CD14-positive monocyte (primary cell): ENCODE data around the gene DGUOK. TPM values are rescaled to one million over a fixed set of nuclear protein-coding genes. Genes with fewer than 3 reads are reported as not detected.
A peak's percentile ranks its signal among the peaks of the same experiment; 100 is the strongest.

Source experiments
- DNase-seq, 3 donors: peaks; one replicate each; pipeline ENCODE4 v3.0.0-alpha.2; 2011 to 2022
- H2AFZ ChIP-seq: 2 replicates; pipeline ENCODE4 v1.6.0; 2012; ENCODE audit warnings: mild to moderate bottlenecking, low read depth, low read length, inconsistent platforms; ENCODE audit not compliant: insufficient read depth, poor library complexity, severe bottlenecking
- H3K27ac ChIP-seq, 2 donors: 1 replicate in 1 of 2; 2 replicates in 1 of 2; pipeline ENCODE4 v1.5.1; 2012 to 2013; ENCODE audit warnings: low read length in 2 of 2, control low read depth in 1 of 2, inconsistent platforms in 1 of 2, low read depth in 1 of 2, mild to moderate bottlenecking in 1 of 2
- H3K27me3 ChIP-seq, 2 donors: one replicate each; pipeline versions ENCODE4 v1.6.0 to v1.6.1; 2011 to 2013; ENCODE audit warnings: low read length in 2 of 2; ENCODE audit not compliant: control insufficient read depth in 2 of 2, insufficient read depth in 2 of 2
- H3K36me3 ChIP-seq, 2 donors: replicated peaks in 1 of 2; 1 replicate in 1 of 2; 2 replicates in 1 of 2; pipeline versions ENCODE4 v1.5.1 to v1.6.1; 2012 to 2013; ENCODE audit warnings: low read length in 2 of 2, control low read depth in 1 of 2, inconsistent platforms in 1 of 2, mild to moderate bottlenecking in 1 of 2; ENCODE audit not compliant: insufficient read depth in 2 of 2, control insufficient read depth in 1 of 2
- H3K4me1 ChIP-seq, 2 donors: 1 replicate in 1 of 2; 2 replicates in 1 of 2; pipeline versions ENCODE4 v1.5.1 to v1.6.1; 2012 to 2013; ENCODE audit warnings: low read length in 2 of 2, control low read depth in 1 of 2, inconsistent platforms in 1 of 2, mild to moderate bottlenecking in 1 of 2, moderate library complexity in 1 of 2; ENCODE audit not compliant: insufficient read depth in 2 of 2, control insufficient read depth in 1 of 2
- H3K4me2 ChIP-seq: replicated peaks from 2 replicates; pipeline ENCODE3; 2012; ENCODE audit warnings: low read length, moderate library complexity, mild to moderate bottlenecking; ENCODE audit not compliant: poor library complexity, severe bottlenecking; ENCODE audit errors: extremely low read depth
- H3K4me3 ChIP-seq, 3 experiments: fragments of 200-600 bp in 1 of 3; sonication (generic) in 1 of 3; replicated peaks in 1 of 3; 1 replicate in 2 of 3; 2 replicates in 1 of 3; pipeline ENCODE4 v1.5.1; 2011 to 2013; ENCODE audit warnings: low read length in 3 of 3, mild to moderate bottlenecking in 3 of 3, control low read depth in 2 of 3, low read depth in 2 of 3, inconsistent platforms in 1 of 3, moderate library complexity in 1 of 3
- H3K79me2 ChIP-seq: 2 replicates; pipeline ENCODE4 v1.6.0; 2012; ENCODE audit warnings: mild to moderate bottlenecking, control low read depth, inconsistent platforms, low read length, moderate library complexity; ENCODE audit not compliant: insufficient read depth
- H3K9ac ChIP-seq: 2 replicates; pipeline ENCODE4 v1.6.0; 2017; ENCODE audit warnings: low read length, mild to moderate bottlenecking; ENCODE audit not compliant: insufficient read depth, poor library complexity, severe bottlenecking
- H3K9me3 ChIP-seq, 2 donors: replicated peaks in 1 of 2; 1 replicate in 1 of 2; 2 replicates in 1 of 2; pipeline versions ENCODE4 v1.5.1 to v1.6.1; 2012 to 2013; ENCODE audit warnings: low read length in 2 of 2, control low read depth in 1 of 2; ENCODE audit not compliant: control insufficient read depth in 1 of 2, insufficient read depth in 1 of 2
- H4K20me1 ChIP-seq: 2 replicates; pipeline ENCODE4 v1.6.0; 2012; ENCODE audit warnings: mild to moderate bottlenecking, low read length, control low read depth, moderate library complexity; ENCODE audit not compliant: insufficient read depth
- H3K27ac Mint-ChIP-seq, 7 donors: one replicate each; pipeline ENCODE4 v1.8.0; 2020; ENCODE audit warnings: mild to moderate bottlenecking in 7 of 7, mixed read lengths in 7 of 7, moderate library complexity in 6 of 7, inconsistent platforms in 2 of 7
- H3K27me3 Mint-ChIP-seq, 3 donors: one replicate each; pipeline ENCODE4 v1.8.0; 2021 to 2022; ENCODE audit warnings: low read depth in 3 of 3, mild to moderate bottlenecking in 3 of 3, mixed read lengths in 3 of 3, moderate library complexity in 3 of 3, inconsistent platforms in 1 of 3
- H3K36me3 Mint-ChIP-seq, 2 donors: one replicate each; pipeline ENCODE4 v1.8.0; 2020; ENCODE audit warnings: mixed read lengths in 2 of 2, inconsistent platforms in 1 of 2, mild to moderate bottlenecking in 1 of 2
- H3K4me1 Mint-ChIP-seq: one replicate; pipeline ENCODE4 v1.8.0; 2020; ENCODE audit warnings: mild to moderate bottlenecking, mixed read lengths
- H3K4me3 Mint-ChIP-seq, 2 donors: one replicate each; pipeline ENCODE4 v1.8.0; 2020; ENCODE audit warnings: mild to moderate bottlenecking in 2 of 2, mixed read lengths in 2 of 2, moderate library complexity in 1 of 2
- H3K9me3 Mint-ChIP-seq, 7 donors: one replicate each; pipeline ENCODE4 v1.8.0; 2020 to 2022; ENCODE audit warnings: mixed read lengths in 7 of 7, mild to moderate bottlenecking in 6 of 7, moderate library complexity in 6 of 7, inconsistent platforms in 2 of 7
- WGBS: methylation state at CpG from one replicate; pipeline ENCODE4 v1.1.5; 2013; ENCODE audit warnings: missing lambda C conversion rate; ENCODE audit not compliant: insufficient coverage; 5-methylcytosine and 5-hydroxymethylcytosine counted together
- intact Hi-C, 2 donors: fragments of 100-400 bp; cut with micrococcal nuclease; formaldehyde crosslinking; loops; one replicate each; pipeline versions ENCODE4 v1.15.0 to v1.15.1; 2023
- polyA plus RNA-seq, 3 donors: library from polyadenylated mRNA; depleted of rRNA in 1 of 3; unstranded in 2 of 3; stranded (reverse) in 1 of 3; fragments of 300-500 nt in 2 of 3; fragments of >200 nt in 1 of 3; fragmentation: Illumina TruSeq in 2 of 3; gene quantifications; 1 replicate in 2 of 3; 2 replicates in 1 of 3; pipeline ENCODE4 v1.2.3, GENCODE V29; 2012 to 2021
- small RNA-seq: library from RNA; depleted of rRNA; stranded (forward); fragments of <200 nt; gene quantifications from one replicate; pipeline ENCODE3, GENCODE V24; 2012; ENCODE audit warnings: low read depth; ENCODE audit not compliant: insufficient read length
- TF ChIP-seq, protein P1 (sequence below): fragments of 200-600 bp; IDR thresholded peaks from one replicate; pipeline ENCODE4 v1.8.0; 2022; ENCODE audit warnings: antibody characterized with exemption, mild to moderate bottlenecking

DGUOK gene
- polyA plus RNA-seq, 3 donors: 62.9 to 129 (median 123) TPM

DNA sequence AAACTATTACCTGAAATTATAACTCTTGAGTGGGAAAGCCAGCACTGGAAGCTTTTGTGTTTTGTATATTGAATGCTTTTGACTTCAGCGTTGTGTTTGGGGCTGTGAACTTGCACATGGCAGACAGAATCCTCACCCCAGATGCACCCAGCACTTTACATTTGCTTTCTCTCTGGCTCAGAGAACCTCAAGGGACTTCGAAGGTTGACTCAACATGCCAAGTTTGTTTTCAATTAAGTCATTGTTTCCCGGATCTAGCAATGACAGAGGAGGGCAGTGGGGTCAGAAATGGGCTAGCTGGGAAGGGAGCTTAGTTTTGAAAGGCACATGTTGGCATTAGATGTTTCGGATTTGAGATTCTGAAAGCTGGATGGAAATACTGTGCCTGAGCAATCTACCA, 80.4 kb downstream of the DGUOK start:
- intact Hi-C loops: loop anchor here in 1 of 2 donors (10.0 kb wide), 1 partner anchor 68 kb away; no protein-coding TSS in a partner anchor
- H3K79me2 ChIP-seq: peaks cover 99% of the 10 kb centered on the region
- peaks cover 35% of the 10 kb centered on the region for H3K4me1 Mint-ChIP-seq
- H3K4me3 Mint-ChIP-seq: no peak overlapping the region
- DNase-seq: no peak
- peak overlapping the region in 5 of 7 donors; percentile 9 to 77 (median 32) for H3K27ac Mint-ChIP-seq
- peaks cover 41 to 83% of the 10 kb centered on the region in 2 donors for H3K36me3 ChIP-seq
- H3K9ac ChIP-seq: no peak overlapping the region
- TF ChIP-seq, protein P1, sequence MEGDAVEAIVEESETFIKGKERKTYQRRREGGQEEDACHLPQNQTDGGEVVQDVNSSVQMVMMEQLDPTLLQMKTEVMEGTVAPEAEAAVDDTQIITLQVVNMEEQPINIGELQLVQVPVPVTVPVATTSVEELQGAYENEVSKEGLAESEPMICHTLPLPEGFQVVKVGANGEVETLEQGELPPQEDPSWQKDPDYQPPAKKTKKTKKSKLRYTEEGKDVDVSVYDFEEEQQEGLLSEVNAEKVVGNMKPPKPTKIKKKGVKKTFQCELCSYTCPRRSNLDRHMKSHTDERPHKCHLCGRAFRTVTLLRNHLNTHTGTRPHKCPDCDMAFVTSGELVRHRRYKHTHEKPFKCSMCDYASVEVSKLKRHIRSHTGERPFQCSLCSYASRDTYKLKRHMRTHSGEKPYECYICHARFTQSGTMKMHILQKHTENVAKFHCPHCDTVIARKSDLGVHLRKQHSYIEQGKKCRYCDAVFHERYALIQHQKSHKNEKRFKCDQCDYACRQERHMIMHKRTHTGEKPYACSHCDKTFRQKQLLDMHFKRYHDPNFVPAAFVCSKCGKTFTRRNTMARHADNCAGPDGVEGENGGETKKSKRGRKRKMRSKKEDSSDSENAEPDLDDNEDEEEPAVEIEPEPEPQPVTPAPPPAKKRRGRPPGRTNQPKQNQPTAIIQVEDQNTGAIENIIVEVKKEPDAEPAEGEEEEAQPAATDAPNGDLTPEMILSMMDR: no peak
- 96% methylated on average over 3 of the region's 4 CpGs for WGBS
- no peak overlapping the region for H3K4me2 ChIP-seq
- peaks cover 99% of the 10 kb centered on the region for H4K20me1 ChIP-seq
- H3K27me3 ChIP-seq: no peaks in the 10 kb centered on the region
- H2AFZ ChIP-seq: no peak overlapping the region
- peak overlapping the region in 1 of 2 donors; percentile 28 for H3K27ac ChIP-seq
- no peaks in the 10 kb centered on the region for H3K27me3 Mint-ChIP-seq
- no peaks in the 10 kb centered on the region for H3K9me3 ChIP-seq
- peaks cover 6 to 8% of the 10 kb centered on the region in 2 donors for H3K4me1 ChIP-seq
- no peaks in the 10 kb centered on the region for H3K9me3 Mint-ChIP-seq
- peaks cover 42 to 83% of the 10 kb centered on the region in 2 donors for H3K36me3 Mint-ChIP-seq
- H3K4me3 ChIP-seq: no peak overlapping the region

DNA sequence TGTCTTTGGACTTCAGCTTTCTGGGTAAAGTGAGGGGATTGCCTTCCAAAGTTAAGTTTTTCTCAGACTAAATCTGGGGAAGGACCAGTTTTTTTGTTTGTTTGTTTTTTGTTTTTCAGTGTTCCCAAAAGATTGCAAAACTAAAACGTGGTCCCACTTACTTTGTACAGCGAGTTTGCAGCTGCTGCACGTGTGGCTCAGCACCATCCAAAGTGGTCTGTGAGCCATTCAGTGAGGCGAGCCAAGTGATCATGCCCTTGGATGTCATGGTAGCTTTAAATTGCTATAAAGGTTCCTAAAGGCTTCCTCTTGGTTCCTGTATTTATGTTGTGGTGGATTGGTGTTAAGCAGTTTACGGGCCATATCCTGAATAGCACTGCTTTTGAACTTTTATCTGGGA, 81.0 kb downstream of the DGUOK start:
- Histone ChIP-seq H3K36me3 (peaks cover 41 to 89% of the 10 kb centered on the region in 2 donors), H2AFZ (no peak overlapping the region), H3K9ac (no peak overlapping the region), H3K9me3 (no peaks in the 10 kb centered on the region), H4K20me1 (peaks cover 100% of the 10 kb centered on the region), H3K4me3 (no peak overlapping the region), H3K4me1 (peaks cover 5% of the 10 kb centered on the region in 2 donors), H3K4me2 (no peak overlapping the region), H3K27ac (peak overlapping the region in 1 of 2 donors; percentile 28), H3K27me3 (no peaks in the 10 kb centered on the region), H3K79me2 (peaks cover 100% of the 10 kb centered on the region)
- Mint-ChIP-seq H3K4me3 (no peak overlapping the region), H3K9me3 (no peaks in the 10 kb centered on the region), H3K27me3 (no peaks in the 10 kb centered on the region), H3K36me3 (peaks cover 45 to 87% of the 10 kb centered on the region in 2 donors), H3K27ac (peak overlapping the region in 2 of 7 donors; percentile 35 to 77), H3K4me1 (peaks cover 33% of the 10 kb centered on the region)
- TF ChIP-seq, protein P1: no peak
- intact Hi-C loops: loop anchor here in 1 of 2 donors (10.0 kb wide), 1 partner anchor 67 kb away; no protein-coding TSS in a partner anchor
- WGBS: 75% methylated on average over 4 of the region's 5 CpGs
- DNase-seq: no peak

Small RNA genes lying within 50 kb of the gene (small RNA-seq; reads per million reads assigned to genes)
- gene AC110801.1 (not detected), gene RNA5SP97 (not detected)

Other genes starting within 250 kb of the DGUOK start
- gene TPRKB, start 189.5 kb upstream of the DGUOK start, polyA plus RNA-seq: 10 to 100 TPM; 26.9 to 69.1 (median 65.8) TPM
- gene DUSP11, start 146.8 kb upstream of the DGUOK start, polyA plus RNA-seq: 10 to 100 TPM in 2 of 3 donors, 1 to 10 TPM in 1; 9.9 to 25.7 (median 23.1) TPM
- not detected for gene C2orf78, start 142.7 kb upstream of the DGUOK start, polyA plus RNA-seq
- gene STAMBP, start 97.9 kb upstream of the DGUOK start, polyA plus RNA-seq: 10 to 100 TPM; 26.0 to 40.8 (median 40.7) TPM
- gene ACTG2, start 33.9 kb upstream of the DGUOK start, polyA plus RNA-seq: not detected
- 10 to 100 TPM in 1 of 3 donors, 1 to 10 TPM in 1, under 1 TPM in 1; 0.79 to 18.6 (median 1.4) TPM for gene TET3, start 58.0 kb downstream of the DGUOK start, polyA plus RNA-seq
- 1 to 10 TPM; 3.9 to 8.0 (median 7.7) TPM for gene BOLA3, start 221.0 kb downstream of the DGUOK start, polyA plus RNA-seq